Measurements from ENCODE around the gene CSMD2.

The CSMD2 gene

DNA sequence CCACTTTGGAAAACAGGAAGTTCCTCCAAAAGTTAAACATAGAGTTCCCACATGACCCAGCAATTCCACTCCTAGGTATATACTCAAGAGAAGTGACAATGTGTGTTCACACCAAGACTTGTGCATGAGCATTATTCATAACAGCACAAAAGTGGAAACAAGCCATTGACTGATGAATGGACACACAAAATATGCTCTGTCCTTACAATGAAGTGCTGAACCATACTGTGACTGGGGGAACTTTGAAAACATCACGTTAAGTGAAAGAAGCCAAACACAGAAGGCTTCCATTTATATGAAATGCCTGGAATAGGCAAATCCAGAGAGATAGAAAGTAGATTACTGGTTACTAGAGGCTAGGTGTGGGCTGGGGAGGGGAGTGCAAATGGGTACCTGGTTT, 542.3 kb downstream of the CSMD2 start:
- DNase-seq: no peak

DNA sequence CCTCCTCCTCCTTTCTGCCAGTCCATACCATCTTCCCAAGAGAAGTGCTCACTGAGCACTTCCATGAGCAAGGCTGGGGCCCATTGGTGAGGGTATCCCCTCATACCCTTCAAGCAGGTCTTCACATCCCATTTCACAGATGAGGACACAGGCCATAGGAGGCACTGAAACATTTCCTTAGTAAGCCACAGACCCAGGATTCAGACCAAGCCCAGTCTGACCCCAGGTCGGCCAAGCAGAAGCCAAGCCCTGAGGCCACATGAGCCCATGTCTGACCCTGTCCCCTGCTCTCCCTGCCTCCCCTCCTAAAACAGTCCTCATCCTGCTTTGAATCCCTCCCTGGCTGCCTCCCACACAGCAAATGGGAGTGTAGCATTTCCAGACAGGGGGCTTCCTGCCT, 546.4 kb downstream of the CSMD2 start:
- no peak for DNase-seq

DNA sequence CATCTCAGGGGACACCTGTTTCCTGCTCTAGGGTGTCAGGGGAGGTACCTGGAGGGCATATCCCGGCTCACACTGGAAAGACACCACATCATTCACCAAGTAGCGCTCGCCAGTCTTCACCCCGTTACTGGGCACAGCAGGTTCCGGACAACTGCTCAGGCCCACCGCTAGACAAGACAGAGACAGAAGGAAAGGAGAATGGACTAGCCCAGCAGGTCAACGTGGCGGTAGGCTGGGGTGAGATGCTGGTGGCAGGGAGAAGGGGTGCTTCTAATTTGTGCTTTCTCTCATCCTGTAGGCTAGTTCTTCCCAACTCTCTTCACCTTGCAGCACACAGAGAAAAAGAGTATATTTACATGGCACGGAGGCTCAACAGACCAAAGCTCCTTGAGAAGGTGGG, 547.6 kb downstream of the CSMD2 start:
- no peak for DNase-seq

DNA sequence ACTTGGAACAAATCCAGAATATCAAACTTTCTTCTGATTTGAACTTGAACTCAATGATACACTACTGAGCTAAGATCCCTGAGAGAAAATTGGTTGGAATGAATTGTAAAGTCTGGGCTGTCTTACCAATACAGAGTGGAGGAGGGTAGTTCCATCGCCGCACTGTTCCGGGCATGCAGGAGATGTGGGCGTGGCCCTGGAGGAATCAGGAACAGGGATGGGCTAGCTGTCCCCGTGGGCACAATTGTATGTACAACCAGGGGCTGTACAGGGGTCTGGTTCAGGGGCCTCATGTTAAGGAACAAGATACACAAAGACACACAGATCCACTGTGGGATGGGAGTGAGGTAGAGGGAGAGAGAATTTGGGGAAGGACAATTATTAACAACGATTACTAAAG, 548.2 kb downstream of the CSMD2 start:
- no peak for DNase-seq

DNA sequence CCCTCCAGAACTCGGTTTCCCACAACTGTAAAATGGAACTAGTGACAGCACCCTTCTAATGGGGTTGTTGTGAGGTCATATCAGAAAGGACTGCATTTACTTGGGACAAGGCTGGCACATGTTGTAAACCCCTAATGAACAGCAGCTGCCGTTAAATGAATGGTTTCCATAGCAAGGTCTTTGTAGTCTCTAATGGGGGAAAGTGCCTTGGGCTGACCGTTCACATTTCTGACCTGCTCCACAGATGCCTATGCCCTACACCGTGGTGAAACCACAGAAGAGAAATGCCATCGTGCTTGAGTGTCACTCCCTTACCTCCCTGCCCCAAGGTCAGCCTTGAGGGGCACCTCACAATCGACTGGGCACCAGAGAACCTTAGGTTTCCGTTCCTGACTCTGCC, 549.5 kb downstream of the CSMD2 start:
- no peak for DNase-seq

DNA sequence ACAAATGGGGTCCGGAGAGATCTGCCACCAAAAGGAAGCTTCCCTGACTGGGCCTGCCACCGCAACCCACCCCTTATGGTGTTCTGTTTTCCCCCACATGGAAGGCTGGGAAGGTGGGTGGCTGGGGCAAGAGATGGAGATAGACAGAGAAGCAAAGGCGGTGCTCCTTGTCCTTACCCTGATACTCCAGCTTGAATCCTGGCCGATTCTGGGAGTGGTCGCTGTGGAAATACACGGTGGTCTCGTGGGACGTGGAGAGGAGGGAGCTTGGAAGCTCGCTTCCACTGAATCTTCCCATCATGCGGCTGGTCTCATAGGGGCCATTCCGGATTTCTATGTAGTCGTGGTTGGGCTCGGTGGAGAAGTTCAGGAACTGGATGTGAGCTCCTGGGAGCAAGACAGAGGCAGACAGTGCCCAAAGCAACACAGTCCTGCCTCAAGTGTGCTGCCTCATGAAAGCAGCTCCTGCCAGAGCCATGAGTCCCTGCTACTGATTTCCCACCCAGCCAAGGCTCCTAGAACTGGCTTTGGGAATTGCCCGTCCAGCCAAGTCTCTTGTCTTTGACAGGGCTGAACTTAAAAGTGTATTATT, 554.1 kb downstream of the CSMD2 start:
- DNase-seq: no peak

DNA sequence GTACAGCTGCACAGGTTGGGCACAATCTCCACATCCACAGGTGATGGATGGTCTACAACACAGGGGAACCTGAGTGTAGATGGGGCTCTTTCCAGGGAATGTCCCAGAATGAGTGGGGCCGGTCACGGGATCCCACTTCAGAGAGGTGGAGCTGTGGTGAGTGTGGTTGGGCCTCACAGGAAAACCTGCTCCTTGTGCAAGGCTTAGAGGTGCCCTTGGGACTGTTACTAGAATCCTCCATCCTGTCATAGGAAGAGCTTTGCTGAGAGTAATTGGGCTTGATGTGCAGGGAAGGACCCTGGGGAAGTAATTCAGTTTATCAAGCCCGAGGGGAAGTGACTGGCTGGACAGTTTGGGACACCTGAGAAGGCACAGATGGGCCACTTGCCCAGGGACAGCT, 554.6 kb downstream of the CSMD2 start:
- DNase-seq: no peak

DNA sequence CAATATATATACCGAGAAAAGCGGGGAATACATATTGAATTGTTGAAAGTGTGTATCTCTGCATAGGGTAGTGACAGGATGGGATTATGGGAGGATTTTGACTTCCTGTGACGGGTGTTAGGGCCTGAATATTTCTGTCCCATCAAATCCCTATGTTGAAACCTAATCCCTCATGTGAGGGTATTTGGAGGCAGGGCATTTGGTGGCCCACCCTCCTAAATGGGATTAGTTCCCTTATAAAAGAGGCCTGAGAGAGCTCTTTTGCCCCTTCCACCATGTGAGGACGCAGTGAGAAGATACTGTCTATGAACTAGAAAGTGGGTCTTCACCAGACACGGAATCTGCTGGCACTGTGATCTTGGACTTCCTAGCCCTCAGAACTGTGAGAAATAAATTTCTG, 555.3 kb downstream of the CSMD2 start:
- DNase-seq: no peak

DNA sequence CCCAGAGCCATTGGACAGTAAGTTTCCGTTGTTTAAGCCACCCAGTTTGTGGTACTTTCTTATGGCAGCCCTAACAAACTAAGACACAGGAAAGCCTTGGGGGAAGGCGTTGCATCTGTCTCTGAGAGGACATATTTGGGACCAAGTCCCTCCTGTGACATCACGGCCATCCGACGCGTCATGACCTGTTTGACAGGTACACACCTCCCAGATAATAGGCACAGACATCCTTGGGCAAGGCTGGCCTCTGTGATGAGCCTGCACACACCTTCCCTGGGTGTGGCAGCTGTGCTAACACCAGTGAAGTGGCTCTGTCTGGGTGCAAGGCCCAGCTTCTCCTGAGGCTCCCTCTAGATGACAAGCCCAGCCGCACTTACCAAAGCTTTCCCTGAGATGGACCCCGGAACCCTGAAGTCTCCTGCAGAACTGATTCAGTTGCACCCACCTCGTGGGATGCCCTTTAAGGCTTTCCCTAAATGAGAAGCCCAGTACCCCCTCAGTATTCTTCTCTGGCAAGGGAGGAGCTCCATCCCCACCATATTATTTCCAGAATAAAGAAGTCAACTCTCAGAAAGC, 556.1 kb downstream of the CSMD2 start:
- no peak for DNase-seq

DNA sequence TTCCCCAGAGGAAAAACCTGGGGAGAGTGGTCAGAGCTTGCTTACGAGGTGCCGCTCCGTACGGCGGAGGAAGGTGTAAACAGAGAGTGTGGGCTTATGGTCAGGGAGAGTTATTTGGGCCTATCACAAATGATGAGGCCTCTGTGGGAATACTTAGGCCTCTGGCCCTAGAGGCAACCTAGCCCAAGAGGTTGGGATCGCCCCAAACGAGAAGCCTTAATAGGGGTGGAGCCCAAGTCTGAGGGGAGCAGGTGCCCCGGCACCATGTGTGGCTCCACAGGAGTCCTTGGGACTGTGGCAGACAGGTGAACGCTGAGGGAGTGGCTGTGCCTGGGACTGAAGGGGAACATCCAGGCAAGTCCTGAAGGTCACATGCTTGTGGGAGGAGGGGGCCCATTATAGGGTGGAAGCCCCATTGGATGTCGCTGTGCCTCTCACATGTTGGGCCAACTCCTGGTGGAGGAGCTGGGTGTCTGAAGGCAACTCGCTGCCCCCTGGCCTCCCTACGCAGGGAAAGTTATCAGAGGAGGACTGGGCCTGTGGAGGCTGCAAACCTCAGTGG, 557.5 kb downstream of the CSMD2 start:
- DNase-seq: no peak

DNA sequence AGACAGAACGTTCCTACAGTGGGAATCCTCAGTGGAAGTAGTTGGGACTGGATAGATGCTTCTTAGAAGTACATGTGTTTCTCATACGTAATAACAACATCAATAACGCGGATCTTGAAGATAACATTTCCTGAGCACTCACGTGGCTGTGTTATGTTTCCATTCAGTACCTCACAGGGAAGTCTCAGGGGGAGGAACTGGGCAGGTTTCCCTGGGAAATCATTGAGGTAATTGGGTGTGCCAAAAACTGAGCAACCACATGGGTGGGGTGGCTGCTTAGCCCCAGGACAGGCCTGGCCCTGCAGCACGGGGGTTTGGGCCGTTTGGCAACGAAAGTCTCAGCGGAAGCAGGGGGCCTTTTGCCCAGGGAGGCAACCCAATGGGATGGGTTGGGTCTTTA, 558.8 kb downstream of the CSMD2 start:
- no peak for DNase-seq

DNA sequence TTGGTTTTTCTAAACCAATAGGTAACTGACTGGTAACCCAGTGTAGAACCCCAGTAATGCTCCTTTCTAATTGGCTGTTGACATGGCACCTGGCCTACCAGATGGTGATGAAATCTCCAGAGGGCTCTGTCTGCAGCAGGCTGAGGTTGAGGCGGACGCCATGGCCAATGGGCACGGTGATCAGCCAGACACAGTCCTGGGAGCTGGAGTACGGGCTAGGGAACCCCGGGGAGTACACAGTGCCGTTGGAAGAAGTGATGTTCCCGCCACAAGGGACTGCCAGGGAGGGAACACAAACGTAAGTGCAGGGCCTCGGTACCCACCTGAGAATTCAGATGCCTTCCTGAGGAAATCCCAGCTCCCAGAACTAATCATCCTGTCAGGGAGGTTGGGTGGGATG, 562.8 kb downstream of the CSMD2 start:
- no peak for DNase-seq

DNA sequence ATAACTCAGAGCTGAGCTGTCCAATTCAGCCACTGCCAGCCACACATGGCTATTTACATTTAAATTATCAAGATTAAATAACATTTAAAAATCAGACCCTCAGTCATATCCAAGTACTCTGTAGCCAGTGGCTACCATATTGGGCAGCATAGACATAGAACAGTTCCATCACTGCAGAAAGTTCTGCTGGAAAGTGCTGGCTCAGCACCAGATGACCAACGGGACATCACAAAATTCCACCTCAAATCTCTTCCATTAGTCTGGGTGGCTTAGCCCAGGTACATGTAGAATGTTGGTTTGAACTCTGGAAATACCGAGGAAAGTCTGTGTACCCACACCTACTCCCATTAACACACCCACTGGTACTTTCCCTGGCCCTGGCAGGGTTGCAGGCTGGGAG, 563.3 kb downstream of the CSMD2 start:
- no peak for DNase-seq

DNA sequence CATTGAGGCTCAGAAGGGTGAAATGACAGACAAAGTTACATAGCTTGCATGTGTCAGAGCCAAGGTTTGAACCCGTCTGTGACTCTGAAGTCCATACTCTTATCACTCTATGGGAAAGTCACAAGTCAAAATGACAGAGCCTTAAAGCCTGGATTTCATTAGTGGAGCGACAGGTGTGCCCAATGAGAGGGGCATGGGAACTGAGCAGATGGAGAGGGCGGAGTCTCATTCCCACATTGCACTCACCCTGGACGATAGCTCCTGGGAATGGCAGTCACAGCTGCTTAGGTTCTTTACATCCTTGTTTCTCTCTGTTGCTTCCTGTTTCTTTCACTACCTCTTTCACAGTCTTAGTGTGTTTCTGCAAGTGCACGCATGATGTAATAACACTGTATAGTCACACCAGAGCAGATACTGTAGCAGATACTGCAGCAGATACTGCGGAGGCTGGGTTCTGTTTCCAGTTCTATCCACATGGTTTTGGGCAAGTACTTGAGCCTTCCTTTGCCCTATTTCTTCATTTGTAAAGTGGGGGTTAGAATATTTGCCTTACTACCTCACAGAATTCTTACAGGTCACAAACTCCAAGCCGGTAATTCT, 565.4 kb downstream of the CSMD2 start:
- DNase-seq: no peak

DNA sequence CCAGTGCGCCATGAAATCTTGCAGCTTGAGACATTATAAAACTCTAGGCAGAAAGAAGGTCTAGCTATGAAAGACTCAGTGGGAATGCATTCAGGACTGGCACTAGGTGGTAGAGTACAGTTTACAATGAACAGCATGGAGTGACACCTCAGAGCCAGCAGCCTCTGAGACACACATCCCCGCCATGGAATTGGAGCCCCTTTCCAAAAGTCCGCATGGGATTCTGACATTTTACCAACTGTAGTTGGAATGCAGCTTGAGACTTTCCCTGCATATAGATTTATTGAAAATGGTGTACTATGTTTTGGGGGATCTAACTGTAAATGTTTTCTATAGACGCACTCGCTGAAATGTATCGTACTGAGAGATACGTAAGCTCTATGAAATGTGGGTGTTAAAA, 576.3 kb downstream of the CSMD2 start:
- no peak for DNase-seq

DNA sequence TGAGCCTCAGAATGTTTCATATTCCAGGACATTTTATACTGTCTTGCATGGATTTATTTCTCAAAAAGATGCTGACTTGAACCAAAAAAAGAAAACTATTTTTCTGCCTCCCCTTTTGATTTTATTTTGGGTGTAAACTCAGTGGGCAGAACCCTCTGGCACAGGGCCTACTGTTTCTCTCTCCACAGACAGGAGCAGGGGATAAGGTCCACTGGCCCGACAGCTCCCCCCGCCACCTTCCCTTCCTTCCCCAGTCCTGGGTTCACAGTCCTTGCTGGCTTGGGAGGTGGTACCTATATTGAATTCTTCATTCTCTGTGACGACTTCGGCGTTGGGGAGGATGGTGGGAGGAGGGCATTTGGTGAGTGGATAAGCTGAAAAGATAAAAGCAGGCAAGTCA, 578.2 kb downstream of the CSMD2 start:
- DNase-seq: no peak

DNA sequence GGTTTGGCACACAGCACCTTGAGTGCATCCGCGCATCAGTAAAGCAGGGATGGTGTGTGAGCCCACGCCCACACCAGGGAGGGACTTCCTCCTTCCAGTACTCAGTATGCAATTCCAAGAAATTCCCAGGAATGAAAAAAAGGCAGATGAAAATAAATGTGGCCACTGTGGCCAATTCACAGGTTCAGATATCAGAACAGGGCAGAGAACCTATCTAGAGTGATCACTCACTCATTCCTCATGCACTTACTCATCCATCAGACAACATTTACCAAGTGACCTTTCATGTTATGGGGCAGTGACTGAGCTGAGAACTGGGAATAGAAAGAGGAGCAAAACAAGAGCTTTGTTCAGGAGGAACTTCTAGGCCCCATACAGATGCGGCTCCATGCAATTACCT, 578.9 kb downstream of the CSMD2 start:
- no peak for DNase-seq

DNA sequence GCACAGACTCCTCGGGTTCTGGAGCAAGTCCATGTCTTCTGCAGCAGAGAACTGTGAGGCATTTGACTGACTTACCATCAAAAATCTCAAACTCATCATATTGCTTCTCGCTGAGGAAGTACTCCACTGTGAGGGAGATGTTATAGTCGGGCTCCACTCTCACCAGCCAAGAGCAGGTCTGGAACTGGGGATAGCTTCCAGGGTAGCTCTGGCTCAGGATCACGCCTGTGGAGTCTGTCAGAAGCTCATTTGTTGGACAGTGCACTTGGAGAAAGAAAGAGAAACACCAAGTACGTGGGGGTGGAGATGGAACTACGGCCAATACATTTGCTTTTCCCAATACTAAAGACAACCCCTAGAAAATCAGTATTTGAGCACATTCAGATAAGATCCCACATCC, 581.5 kb downstream of the CSMD2 start:
- no peak for DNase-seq

DNA sequence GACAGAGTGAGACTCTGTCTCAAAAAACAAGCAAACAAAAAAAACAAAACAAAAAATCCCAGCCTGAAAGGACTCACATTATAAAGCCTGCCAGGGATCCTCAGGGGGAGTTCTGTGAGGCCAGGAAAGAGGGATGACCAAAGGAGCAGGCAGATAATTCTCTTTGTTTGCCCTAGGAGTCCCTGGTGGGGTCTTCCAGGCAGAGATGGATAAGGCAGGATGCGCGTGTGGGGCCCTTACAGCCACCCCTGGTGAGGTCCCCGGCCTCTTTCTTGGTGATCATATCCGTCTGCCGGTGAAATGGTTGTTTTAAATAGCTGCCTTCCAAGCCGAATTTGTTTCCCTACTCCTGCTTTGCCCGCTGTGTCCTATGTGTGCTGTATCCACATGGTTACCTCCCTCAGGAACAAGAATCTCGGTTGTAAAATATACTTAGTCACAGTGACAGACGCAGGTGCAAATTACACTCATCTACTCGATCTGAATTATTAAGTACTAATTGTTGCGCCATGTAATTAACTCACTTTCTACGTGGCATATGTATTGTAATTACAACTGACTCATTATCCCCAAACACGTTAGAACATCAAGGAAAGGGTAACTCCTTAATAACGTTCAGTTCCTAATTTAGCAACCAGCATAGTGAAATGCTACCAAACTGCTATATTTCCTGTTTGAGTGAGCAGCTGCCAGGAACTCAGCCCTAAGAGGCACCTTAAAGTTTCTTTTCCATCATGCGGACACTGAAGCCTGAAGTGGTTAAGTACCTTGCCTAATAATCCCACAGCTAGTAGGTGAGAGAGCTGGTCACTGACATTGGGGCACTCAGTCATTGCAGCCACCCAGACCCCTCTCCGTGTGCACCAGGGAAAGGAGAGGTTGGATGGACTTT, 586.2 kb downstream of the CSMD2 start:
- no peak for DNase-seq

DNA sequence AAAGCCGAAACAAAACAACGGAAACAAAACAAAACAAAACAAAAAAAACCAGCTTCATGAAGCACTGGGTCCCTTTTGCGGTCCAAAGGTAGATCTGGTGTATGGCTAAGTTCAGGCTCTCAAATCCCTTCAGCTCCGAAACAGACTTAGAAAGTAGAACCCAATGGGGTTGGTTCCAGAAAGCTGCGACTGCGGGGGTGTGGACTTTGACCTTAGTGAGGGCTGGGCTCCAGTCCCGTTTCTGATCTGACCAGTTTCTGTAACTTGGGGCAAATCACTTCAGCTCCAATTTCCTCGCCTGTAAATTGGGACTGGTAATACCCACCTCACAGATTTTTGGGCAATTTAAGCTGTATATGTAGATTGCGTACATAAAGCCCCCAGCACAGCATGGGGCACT, 587.4 kb downstream of the CSMD2 start:
- no peak for DNase-seq

DNA sequence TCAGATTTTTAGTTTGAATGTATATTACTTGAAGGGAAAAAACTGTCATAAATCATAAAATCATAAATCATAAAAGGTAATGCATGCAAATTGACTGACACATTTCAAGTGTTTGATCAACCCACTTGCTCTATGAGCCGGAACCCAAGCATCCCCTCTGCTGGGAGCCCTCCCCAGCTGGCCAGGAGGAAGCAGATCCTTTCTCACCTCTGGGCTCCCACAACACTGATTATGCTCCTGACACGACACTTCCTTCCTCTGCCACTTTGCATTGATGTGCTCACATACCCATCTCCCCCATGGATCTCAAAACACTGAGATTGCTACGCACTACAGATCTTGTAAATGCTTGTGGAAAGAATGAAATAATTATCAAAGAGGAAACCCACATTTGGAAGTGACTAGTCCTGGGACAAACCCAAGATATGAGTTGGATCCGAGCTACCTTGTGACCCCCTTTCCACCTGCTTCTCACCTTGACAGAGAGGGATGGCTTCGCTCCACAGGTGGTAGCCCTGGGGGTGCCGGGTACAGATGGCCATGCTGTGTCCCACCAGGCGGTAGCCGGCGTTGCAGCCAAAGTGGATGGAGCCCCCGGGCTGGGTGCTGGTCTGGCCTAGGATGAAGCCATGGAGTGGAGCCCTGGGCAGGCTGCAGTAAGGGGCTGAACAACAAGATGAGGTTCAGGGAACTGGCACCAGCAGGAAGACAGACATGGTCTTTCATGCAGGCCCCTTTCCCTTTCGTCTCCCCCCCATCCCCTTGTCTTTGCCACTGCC, 588.0 kb downstream of the CSMD2 start:
- DNase-seq: no peak

DNA sequence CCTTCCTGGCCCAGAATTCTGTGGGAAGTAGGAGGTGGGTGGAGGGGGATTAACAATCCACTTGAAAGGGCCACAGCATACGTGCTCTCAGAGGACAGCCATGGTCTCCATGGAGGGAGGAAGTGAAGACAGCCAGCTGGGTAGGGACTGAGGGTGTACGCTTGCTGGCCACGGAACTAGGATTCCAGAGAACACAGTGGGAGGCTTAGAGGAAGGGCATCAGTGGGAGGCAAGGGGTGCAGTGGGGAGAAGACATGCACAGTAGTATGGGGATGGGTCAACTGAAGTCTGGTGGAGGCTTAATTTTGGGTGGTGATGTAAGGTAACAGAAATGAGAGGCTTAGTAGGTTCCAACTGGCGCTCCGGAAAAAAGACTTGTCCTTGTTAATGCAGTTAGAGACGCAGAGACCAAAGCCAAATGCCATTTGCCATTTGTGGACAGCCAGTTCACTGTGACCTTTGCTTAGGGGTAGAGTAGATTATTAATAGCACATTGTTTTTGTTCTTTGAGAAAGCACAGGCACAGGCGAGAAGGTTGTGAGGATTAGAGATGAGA, 589.6 kb downstream of the CSMD2 start:
- DNase-seq: no peak

DNA sequence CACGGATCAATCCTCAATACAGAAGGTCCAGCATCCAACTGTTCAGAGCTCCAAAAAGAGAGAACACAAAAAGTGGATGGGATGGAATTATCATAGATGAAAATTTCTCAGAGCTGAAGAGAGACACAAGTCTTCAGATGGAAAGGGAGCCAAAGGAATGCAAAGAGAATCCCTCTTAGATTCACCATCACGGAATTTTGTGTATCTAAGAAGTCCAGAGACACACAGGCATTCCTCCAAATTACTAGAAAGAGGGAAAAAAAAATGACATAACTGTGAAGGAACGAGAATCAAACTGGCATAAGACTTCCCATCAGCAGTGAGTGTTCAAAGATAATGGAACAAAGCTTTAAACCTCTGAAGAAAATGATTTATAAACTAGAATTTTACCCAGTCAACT, 591.4 kb downstream of the CSMD2 start:
- no peak for DNase-seq

Data from NCI-H2081 treated with DMSO at 0.1 percent for 48 hours (cell line).